K562 (cell line): Measurements from ENCODE around the gene AP2S1. TPM values are rescaled to one million over a fixed set of nuclear protein-coding genes. Genes with fewer than 3 reads are reported as not detected.
A peak's percentile ranks its signal among the peaks of the same experiment; 100 is the strongest.

ENCODE experiments used
- DDX20 ChIP-seq: fragments of 450-650 bp; IDR thresholded peaks from 2 replicates; pipeline ENCODE4 v1.6.1; 2016; ENCODE audit warnings: missing genetic modification characterization, low read depth, mild to moderate bottlenecking, missing compliant biosample characterization, moderate library complexity
- FOXK1 ChIP-seq: sonication (generic); formaldehyde crosslinking; IDR thresholded peaks from 2 replicates; pipeline ENCODE4 v1.8.0; 2022; ENCODE audit warnings: missing genetic modification reagents, mild to moderate bottlenecking, borderline replicate concordance
- HINFP ChIP-seq: fragments of 450-650 bp; conservative IDR thresholded peaks from 2 replicates; pipeline ENCODE4 v1.6.1; 2016; ENCODE audit warnings: missing genetic modification characterization, low read depth, mild to moderate bottlenecking, control low read depth, missing compliant biosample characterization
- NFE2L1 ChIP-seq: fragments of 450-650 bp; IDR thresholded peaks from 2 replicates; pipeline ENCODE4 v1.6.1; 2016; ENCODE audit warnings: missing genetic modification characterization, low read depth, mild to moderate bottlenecking, missing compliant biosample characterization, moderate library complexity, borderline replicate concordance
- SMARCC2 ChIP-seq: fragments of 450-650 bp; IDR thresholded peaks from 2 replicates; pipeline ENCODE4 v1.6.1; 2017; ENCODE audit warnings: antibody characterized with exemption, moderate library complexity, mild to moderate bottlenecking, low read depth
- ZNF253 ChIP-seq: fragments of 250-450 bp; sonication (Bioruptor Pico); conservative IDR thresholded peaks from 2 replicates; pipeline ENCODE4 v1.6.1; 2021; ENCODE audit warnings: mild to moderate bottlenecking
- ZNF263 ChIP-seq: sonication (generic); formaldehyde crosslinking; IDR thresholded peaks from 2 replicates; pipeline ENCODE4 v1.8.0; 2022; ENCODE audit warnings: mild to moderate bottlenecking, missing genetic modification reagents, borderline replicate concordance
- ZNF609 ChIP-seq: sonication (generic); formaldehyde crosslinking; IDR thresholded peaks from 2 replicates; pipeline ENCODE4 v1.8.1; 2023; ENCODE audit warnings: missing genetic modification reagents, mild to moderate bottlenecking, borderline replicate concordance
- polyA plus RNA-seq, 8 experiments: library from polyadenylated mRNA; depleted of rRNA in 4 of 8; stranded (reverse) in 5 of 8; unstranded in 3 of 8; fragments of >200 nt; fragmentation: Nextera tagmentation in 2 of 8; fragmentation: Illumina TruSeq in 1 of 8; extraction: Ambion mirVana in 2 of 8; extraction: Trizol in 1 of 8; gene quantifications; 2 replicates each; pipeline versions ENCODE4 v1.2.1 to v1.2.3, GENCODE V29; 2011 to 2014; ENCODE audit warnings: inconsistent platforms in 1 of 8, missing spikeins in 1 of 8
- total RNA-seq, 7 experiments: library from RNA; depleted of rRNA in 6 of 7; stranded (reverse); fragments of >200 nt in 6 of 7; fragmentation: Illumina TruSeq in 2 of 7; extraction: Trizol in 2 of 7; gene quantifications; 2 replicates each; pipeline versions ENCODE4 v1.2.1 to v1.2.3, GENCODE V29; 2011 to 2021; ENCODE audit warnings: low replicate concordance in 1 of 7
- TF ChIP-seq, protein P1 (sequence below): fragments of 450-650 bp; IDR thresholded peaks from 2 replicates; pipeline ENCODE4 v1.6.1; 2016; ENCODE audit warnings: low read depth
- TF ChIP-seq, protein P2 (sequence below): sonication (generic); formaldehyde crosslinking; IDR thresholded peaks from 2 replicates; pipeline ENCODE4 v1.5.0; 2020; ENCODE audit warnings: missing genetic modification reagents

Gene AP2S1
- total and polyA plus RNA-seq, 9 of the 15 experiments (the other 6 are each of a cell fraction or from before 2014, with no cell fraction given), result 32.4 to 294 (median 136) TPM

GRCh38 chr19:46860125-46860845 lies 9.6 kb upstream of the AP2S1 start (continued):
- TF ChIP-seq, protein P1, sequence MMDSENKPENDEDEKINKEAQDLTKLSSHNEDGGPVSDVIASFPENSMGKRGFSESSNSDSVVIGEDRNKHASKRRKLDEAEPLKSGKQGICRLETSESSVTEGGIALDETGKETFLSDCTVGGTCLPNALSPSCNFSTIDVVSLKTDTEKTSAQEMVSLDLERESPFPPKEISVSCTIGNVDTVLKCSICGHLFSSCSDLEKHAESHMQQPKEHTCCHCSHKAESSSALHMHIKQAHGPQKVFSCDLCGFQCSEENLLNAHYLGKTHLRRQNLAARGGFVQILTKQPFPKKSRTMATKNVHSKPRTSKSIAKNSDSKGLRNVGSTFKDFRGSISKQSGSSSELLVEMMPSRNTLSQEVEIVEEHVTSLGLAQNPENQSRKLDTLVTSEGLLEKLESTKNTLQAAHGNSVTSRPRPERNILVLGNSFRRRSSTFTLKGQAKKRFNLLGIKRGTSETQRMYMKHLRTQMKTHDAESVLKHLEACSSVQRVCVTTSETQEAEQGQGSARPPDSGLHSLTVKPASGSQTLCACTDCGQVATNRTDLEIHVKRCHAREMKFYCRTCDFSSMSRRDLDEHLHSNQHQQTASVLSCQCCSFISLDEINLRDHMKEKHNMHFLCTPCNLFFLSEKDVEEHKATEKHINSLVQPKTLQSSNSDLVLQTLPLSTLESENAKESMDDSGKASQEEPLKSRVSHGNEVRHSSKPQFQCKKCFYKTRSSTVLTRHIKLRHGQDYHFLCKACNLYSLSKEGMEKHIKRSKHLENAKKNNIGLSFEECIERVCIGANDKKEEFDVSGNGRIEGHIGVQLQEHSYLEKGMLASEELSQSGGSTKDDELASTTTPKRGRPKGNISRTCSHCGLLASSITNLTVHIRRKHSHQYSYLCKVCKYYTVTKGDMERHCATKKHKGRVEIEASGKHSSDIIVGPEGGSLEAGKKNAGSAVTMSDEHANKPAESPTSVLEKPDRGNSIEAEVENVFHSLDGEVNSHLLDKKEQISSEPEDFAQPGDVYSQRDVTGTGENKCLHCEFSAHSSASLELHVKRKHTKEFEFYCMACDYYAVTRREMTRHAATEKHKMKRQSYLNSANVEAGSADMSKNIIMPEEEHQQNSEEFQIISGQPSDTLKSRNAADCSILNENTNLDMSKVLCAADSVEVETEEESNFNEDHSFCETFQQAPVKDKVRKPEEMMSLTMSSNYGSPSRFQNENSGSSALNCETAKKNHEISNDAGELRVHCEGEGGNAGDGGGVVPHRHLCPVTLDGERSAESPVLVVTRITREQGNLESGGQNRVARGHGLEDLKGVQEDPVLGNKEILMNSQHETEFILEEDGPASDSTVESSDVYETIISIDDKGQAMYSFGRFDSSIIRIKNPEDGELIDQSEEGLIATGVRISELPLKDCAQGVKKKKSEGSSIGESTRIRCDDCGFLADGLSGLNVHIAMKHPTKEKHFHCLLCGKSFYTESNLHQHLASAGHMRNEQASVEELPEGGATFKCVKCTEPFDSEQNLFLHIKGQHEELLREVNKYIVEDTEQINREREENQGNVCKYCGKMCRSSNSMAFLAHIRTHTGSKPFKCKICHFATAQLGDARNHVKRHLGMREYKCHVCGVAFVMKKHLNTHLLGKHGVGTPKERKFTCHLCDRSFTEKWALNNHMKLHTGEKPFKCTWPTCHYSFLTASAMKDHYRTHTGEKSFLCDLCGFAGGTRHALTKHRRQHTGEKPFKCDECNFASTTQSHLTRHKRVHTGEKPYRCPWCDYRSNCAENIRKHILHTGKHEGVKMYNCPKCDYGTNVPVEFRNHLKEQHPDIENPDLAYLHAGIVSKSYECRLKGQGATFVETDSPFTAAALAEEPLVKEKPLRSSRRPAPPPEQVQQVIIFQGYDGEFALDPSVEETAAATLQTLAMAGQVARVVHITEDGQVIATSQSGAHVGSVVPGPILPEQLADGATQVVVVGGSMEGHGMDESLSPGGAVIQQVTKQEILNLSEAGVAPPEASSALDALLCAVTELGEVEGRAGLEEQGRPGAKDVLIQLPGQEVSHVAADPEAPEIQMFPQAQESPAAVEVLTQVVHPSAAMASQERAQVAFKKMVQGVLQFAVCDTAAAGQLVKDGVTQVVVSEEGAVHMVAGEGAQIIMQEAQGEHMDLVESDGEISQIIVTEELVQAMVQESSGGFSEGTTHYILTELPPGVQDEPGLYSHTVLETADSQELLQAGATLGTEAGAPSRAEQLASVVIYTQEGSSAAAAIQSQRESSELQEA, result no peak
- TF ChIP-seq ZNF609 (CRISPR knock-in tag) (peak; percentile 91; the same call in 1 of the 2 replicates), SMARCC2 (no peak), DDX20 (tag) (no peak), ZNF253 (CRISPR knock-in tag) (no peak), NFE2L1 (tag) (no peak), ZNF263 (peak; percentile 17; the same call in 1 of the 2 replicates), HINFP (tag) (no peak), FOXK1 (peak; percentile 79; the same call in 1 of the 2 replicates)
- TF ChIP-seq, protein P2, sequence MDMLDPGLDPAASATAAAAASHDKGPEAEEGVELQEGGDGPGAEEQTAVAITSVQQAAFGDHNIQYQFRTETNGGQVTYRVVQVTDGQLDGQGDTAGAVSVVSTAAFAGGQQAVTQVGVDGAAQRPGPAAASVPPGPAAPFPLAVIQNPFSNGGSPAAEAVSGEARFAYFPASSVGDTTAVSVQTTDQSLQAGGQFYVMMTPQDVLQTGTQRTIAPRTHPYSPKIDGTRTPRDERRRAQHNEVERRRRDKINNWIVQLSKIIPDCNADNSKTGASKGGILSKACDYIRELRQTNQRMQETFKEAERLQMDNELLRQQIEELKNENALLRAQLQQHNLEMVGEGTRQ (CRISPR knock-in tag), result no peak; the same call in 1 of the 2 replicates
